HL-60 (cell line): ENCODE results near the gene IL36A.

ENCODE experiments used
- POLR2AphosphoS5 ChIP-seq: IDR thresholded peaks from 2 replicates; pipeline ENCODE4 v1.6.1; 2012; ENCODE audit warnings: low read depth
- SPI1 ChIP-seq: IDR thresholded peaks from 2 replicates; pipeline ENCODE4 v1.6.1; 2012; ENCODE audit warnings: low read depth, mild to moderate bottlenecking, borderline replicate concordance
- TF ChIP-seq, protein P1 (sequence below): IDR thresholded peaks from one replicate; pipeline ENCODE4 v1.5.1; 2011; ENCODE audit warnings: low read length, control low read depth, inconsistent platforms; ENCODE audit not compliant: insufficient read depth

DNA sequence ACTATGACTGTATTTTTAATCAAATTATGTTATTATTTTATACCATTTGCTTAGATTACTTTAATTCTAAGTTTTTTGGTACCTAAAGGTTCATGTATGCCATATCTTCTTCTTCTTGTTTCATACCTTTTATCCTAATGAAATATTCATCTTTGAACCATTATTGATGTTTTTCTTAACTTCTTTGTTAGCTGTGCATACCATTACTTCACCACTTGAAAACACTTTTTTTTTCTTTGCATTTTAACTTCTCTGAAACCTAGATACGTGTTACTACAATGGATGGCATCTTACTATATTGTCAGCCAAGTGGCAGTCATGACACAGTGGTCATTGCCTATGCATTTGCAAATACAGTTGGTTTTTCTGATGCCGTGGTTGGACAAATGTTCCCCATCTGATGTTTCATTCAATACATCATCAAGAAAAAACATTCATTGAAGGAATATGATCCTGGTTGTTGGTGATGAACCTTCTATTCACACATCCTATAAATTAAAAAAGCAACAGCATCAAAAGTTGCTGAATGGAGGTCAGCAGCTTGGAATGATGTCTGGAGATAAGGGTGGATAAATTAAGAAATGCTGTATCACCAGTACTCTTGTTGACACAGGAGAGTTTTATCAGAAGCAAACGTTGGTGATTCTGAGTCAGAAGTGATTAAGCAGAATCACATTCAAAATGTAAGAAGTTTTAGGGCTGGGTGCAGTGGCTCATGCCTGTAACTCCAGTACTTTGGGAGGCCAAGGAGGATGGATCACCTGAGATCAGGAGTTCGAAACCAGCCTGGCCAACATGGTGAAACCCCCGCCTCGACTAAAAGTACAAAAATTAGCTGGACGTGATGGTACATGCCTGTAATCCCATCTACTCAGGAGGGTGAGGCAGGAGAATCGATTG lies 7.4 kb downstream of the IL36A start:
- TF ChIP-seq, protein P1, sequence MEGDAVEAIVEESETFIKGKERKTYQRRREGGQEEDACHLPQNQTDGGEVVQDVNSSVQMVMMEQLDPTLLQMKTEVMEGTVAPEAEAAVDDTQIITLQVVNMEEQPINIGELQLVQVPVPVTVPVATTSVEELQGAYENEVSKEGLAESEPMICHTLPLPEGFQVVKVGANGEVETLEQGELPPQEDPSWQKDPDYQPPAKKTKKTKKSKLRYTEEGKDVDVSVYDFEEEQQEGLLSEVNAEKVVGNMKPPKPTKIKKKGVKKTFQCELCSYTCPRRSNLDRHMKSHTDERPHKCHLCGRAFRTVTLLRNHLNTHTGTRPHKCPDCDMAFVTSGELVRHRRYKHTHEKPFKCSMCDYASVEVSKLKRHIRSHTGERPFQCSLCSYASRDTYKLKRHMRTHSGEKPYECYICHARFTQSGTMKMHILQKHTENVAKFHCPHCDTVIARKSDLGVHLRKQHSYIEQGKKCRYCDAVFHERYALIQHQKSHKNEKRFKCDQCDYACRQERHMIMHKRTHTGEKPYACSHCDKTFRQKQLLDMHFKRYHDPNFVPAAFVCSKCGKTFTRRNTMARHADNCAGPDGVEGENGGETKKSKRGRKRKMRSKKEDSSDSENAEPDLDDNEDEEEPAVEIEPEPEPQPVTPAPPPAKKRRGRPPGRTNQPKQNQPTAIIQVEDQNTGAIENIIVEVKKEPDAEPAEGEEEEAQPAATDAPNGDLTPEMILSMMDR, result no peak
- no peak for TF ChIP-seq POLR2AphosphoS5
- no peak for TF ChIP-seq SPI1
